Placental pericyte (primary cell): ENCODE data around the gene DOLK. TPM values are rescaled to one million over a fixed set of nuclear protein-coding genes. Genes with fewer than 3 reads are reported as not detected.

ENCODE experiments used
- total RNA-seq: library from RNA; depleted of rRNA; stranded (reverse); fragments of >200 nt; gene quantifications from 2 replicates; pipeline ENCODE4 v1.2.3, GENCODE V29; 2012

DOLK gene
- 33.7 and 40.4 TPM in 2 replicates for total RNA-seq

GRCh38 chr9:128947527-128948301, at the start of gene DOLK, which contains the start of gene NUP188:
Gene DOLK, minus strand, starts transcription at chr9:128947603. Its CDS starts 300 bp downstream, at chr9:128947303.
Gene NUP188, plus strand, starts transcription at chr9:128947699. Its CDS starts 21 bp downstream, at chr9:128947720.

GRCh38 chr9:128920381-128921058, 26.9 kb downstream of the DOLK start, which contains the start of gene PHYHD1:
Gene PHYHD1, plus strand, starts transcription at chr9:128920982. Its CDS starts 1,342 bp downstream, at chr9:128922324.

Other genes with a start within 250 kb of the DOLK start
- 3.1 and 3.7 TPM in 2 replicates for gene PKN3, start 245.1 kb downstream of the DOLK start, total RNA-seq
- gene ZDHHC12, start 223.5 kb downstream of the DOLK start, total RNA-seq = 67.0 and 73.5 TPM in 2 replicates
- gene ZER1, start 175.7 kb downstream of the DOLK start, total RNA-seq = 19.0 and 35.0 TPM in 2 replicates
- gene TBC1D13, start 160.3 kb downstream of the DOLK start, total RNA-seq = 17.8 and 18.2 TPM in 2 replicates
- 7.7 and 35.5 TPM in 2 replicates for gene ENDOG, start 129.1 kb downstream of the DOLK start, total RNA-seq
- 11.2 and 40.4 TPM in 2 replicates for gene SPOUT1, start 117.8 kb downstream of the DOLK start, total RNA-seq
- 5.3 and 13.3 TPM in 2 replicates for gene KYAT1, start 65.7 kb downstream of the DOLK start, total RNA-seq
- 70.5 and 117 TPM in 2 replicates for gene LRRC8A, start 65.5 kb downstream of the DOLK start, total RNA-seq
- 3.6 and 24.5 TPM in 2 replicates for gene PHYHD1, start 26.6 kb downstream of the DOLK start, total RNA-seq
- gene NUP188, start 96 bp upstream of the DOLK start, total RNA-seq = 56.7 and 99.2 TPM in 2 replicates
- 49.7 and 61.0 TPM in 2 replicates for gene SH3GLB2, start 80.7 kb upstream of the DOLK start, total RNA-seq
- gene MIGA2, start 89.0 kb upstream of the DOLK start, total RNA-seq = 24.1 and 30.9 TPM in 2 replicates
- 15.1 and 25.3 TPM in 2 replicates for gene DOLPP1, start 133.5 kb upstream of the DOLK start, total RNA-seq
- 46.7 and 57.1 TPM in 2 replicates for gene CRAT, start 163.2 kb upstream of the DOLK start, total RNA-seq
- 73.5 and 142 TPM in 2 replicates for gene PTPA, start 163.8 kb upstream of the DOLK start, total RNA-seq
- 24.9 and 48.7 TPM in 2 replicates for gene IER5L, start 230.7 kb upstream of the DOLK start, total RNA-seq